ENCODE measurements around the gene AUP1. TPM values are rescaled to one million over a fixed set of nuclear protein-coding genes. Genes with fewer than 3 reads are reported as not detected.

Gene AUP1
- total and polyA plus RNA-seq, 2 experiments from 2014 or later, result 98.7 to 105 TPM

- Mint-ChIP-seq H3K4me1 (peaks cover 55% of the 10 kb centered on the region), H3K36me3 (ENCODE audit: low read depth) (peaks cover 22% of the 10 kb centered on the region), H3K4me3 (peak overlapping the region; percentile 86), H3K27me3 (ENCODE audit: insufficient read depth, low read depth, poor library complexity) (peaks cover 99% of the 10 kb centered on the region), H3K9me3 (no peaks in the 10 kb centered on the region), H3K27ac (no peak overlapping the region)
- Histone ChIP-seq H3K79me2 (replicated peaks; ENCODE audit: insufficient read depth) (peaks cover 5% of the 10 kb centered on the region), H3K4me3 (peak overlapping the region; percentile 71), H3K4me1 (ENCODE audit: insufficient read depth) (peaks cover 52% of the 10 kb centered on the region), H3K27me3 (ENCODE audit: insufficient read depth) (peaks cover 100% of the 10 kb centered on the region), H3K27ac (ENCODE audit: low read depth) (no peak overlapping the region), H4K20me1 (replicated peaks; ENCODE audit: insufficient read depth) (peaks cover 11% of the 10 kb centered on the region), H3K4me2 (peak overlapping the region; percentile 95), H3K36me3 (ENCODE audit: insufficient read depth) (peaks cover 7% of the 10 kb centered on the region; the same call in 1 of the 2 replicates), H3K9me2 (ENCODE audit: insufficient read depth) (no peaks in the 10 kb centered on the region), H2AFZ (peak overlapping the region; percentile 96; the same call in 1 of the 2 replicates), H3F3A (replicated peaks; ENCODE audit: low read depth) (peaks cover 43% of the 10 kb centered on the region)
- ATAC-seq, result no peak
- TF ChIP-seq CREB1 (CRISPR knock-in tag; IDR thresholded peaks at IDR 0.05; ENCODE audit: low read depth) (no peak), CTCF (conservative IDR thresholded peaks at IDR 0.05; ENCODE audit: low read depth in 2 of 2) (no peak), ETS1 (IDR thresholded peaks at IDR 0.05) (no peak), STAT1 (IDR thresholded peaks at IDR 0.05; ENCODE audit: unreplicated experiment) (no peak), EZH2 (IDR thresholded peaks at IDR 0.05; ENCODE audit: low read depth, unreplicated experiment) (peak; percentile 83), ZNF462 (CRISPR knock-in tag; IDR thresholded peaks at IDR 0.05) (no peak), JUNB (IDR thresholded peaks at IDR 0.05; ENCODE audit: unreplicated experiment) (no peak), REST (IDR thresholded peaks at IDR 0.05; ENCODE audit: unreplicated experiment) (peak; percentile 52)
- DNase-seq (ENCODE audit: low spot score), result peak; percentile 55
Observed at GRCh38 chr2:74501335-74502071, 28.0 kb downstream of the AUP1 start.
